HG03066 (cell line): ENCODE results near the gene CDK15.
"Not testable (repeated sequence)": the region's sequence is repeated elsewhere in the genome, so short reads cannot be mapped to it uniquely, and the experiment has no call there.

Source experiments
- ATAC-seq: cut with Tn5 transposase; IDR thresholded peaks from one replicate; pipeline ENCODE4 v1.9.1; 2021; ENCODE audit warnings: low read depth; ENCODE audit not compliant: unreplicated experiment

The CDK15 gene

GRCh38 chr2:201806442-201807170 lies at the start of gene CDK15:
Gene CDK15 (plus strand): TSS chr2:201806537. CDS start chr2:201806665, 128 bp downstream.
- no peak for ATAC-seq

DNA sequence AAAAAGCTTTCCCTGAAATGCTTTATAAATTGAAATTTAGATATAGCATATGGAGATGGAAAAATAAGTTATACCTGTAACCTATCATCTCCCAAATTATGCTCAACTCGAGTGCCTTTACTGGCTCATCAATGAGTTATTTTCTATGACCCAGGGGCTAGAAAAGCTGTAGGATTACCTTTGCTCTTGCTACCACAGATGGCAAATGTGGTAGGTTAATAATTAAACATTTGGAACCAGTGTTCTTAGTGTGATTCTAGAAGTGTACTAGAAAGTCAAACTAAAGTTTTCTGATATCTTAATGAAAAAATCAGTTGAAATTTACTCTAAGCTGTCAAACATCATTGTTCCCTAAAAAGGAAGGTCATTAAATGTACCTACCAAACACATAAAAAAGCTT lies 48.1 kb upstream of the CDK15 start:
- no peak for ATAC-seq

DNA sequence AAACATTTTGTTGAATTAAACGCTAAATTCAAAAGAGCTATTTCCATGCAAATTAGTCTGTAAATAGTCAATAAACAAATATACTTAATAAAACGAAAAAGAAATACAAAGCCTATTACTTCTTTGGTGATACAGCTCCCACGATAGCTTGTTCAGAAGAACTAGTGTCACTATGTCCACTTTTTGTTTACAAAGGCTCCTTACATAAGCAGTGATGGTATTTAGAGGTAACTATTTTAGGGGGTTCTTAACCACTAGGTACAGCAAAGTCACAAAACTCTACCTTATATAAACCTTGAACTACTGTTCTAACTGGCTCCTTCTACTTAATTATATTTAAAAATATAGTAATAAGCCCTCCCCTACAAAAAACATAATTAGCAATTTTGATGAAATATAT lies 47.5 kb upstream of the CDK15 start:
- ATAC-seq, result no peak

- no peak for ATAC-seq
Observed at GRCh38 chr2:201759567-201759966, 46.8 kb upstream of the CDK15 start.

- no peak for ATAC-seq
Observed at GRCh38 chr2:201761101-201761500, 45.2 kb upstream of the CDK15 start.

DNA sequence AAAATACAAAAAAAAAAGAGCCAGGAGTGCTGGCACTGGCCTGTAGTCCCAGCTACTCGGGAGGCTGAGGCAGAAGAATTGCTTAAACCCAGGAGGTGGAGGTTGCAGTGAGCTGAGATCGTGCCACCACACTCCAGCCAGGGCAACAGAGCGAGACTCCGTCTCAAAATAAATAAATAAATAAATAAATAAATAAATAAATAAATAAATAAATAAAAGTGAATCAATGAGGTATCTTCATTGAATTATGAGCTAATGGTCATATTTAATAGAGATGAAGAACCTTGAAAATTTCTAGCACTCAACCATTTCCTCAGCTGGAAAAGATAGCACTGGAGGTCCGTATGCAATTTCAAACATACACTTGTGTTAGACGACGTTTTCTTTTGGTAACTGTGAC lies 41.9 kb upstream of the CDK15 start:
- not testable (repeated sequence) for ATAC-seq

- no peak for ATAC-seq
Observed at GRCh38 chr2:201765799-201766198, 40.5 kb upstream of the CDK15 start.

DNA sequence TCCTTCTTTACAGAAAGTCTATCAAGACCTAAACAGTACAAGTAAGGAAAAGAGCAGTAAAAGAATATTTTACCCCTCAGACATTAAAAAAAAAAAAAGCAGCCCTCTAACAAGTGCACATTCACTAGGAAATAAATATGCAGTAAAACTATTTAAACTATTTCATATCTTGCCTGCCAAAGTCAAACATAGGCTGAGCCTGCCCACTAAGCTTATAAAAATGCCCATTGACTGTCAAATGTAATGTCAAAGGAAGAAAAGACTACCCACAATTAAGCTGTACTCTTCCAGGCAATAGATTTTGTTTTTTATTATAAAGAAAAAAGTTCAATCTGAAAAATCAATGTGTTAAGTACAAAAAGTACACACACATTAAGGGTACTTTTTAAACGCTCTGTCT lies 37.4 kb upstream of the CDK15 start:
- no peak for ATAC-seq

DNA sequence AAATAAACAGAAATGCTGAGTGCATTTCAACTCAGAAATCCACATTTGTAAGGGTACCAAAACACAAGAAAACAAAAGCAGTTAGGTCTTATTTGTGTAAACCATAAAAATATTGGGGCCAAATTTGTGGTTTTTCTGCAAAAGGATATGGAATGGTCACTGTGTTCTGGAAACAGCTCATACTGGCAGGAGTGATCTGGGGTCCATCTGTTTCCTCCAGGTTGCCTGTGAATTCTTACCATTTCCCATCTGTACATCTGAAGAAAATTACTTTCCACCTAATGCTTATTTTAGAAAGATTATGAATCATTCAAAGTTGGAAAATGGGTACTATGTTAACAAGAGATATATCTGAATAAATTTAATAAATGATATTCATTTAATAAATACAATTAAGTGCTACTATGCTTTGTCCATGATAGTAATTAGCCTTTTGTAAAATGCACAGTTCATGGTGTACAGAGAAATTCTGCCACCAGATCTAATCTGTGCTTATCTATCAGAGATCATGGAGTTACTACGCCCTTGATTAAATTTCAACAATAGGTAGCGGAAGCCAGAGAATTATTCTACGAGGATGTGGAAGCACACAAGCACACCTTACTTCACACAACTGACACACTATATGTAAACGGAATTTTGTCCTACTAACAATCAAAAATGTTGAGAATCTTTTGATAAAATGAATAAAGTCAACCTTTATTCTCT lies 36.5 kb upstream of the CDK15 start:
- no peak for ATAC-seq

DNA sequence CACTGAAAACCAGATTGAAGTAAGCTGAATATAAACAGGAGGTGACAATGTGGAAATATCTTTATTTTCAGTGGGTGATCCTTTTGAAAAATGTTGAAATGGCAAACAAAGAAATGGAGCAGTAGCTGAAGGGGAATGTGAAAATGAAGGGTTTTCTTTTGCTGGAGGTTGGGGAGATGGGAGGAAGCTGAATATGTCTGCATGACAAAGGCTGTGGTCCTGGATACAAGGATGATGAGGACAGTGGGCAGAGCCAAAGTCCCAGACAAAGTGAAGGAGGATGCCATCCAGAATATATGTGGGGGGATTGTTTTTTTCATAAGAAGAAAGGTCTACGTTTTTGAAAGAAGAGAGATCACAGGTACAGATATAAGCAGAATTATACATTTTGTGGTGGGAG lies 32.3 kb upstream of the CDK15 start:
- ATAC-seq, result no peak

DNA sequence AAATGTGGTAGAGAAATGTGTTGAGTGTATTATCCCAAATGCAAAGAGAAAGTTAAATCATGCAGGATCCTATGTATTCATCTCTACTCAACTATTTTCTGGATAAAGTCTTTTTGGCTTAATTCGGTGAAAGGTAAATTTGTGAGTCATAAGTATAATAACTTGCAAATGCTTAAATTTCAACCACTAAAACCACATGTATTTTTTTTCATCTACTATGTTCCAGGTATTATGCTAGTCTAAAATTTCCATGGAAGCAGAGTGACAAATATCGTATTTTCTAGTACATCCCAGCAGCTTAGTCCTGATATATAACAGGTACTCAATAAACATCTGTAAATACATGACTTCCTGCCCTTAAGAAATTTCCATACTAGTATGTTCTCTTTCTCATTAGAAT lies 31.8 kb upstream of the CDK15 start:
- ATAC-seq, result no peak

DNA sequence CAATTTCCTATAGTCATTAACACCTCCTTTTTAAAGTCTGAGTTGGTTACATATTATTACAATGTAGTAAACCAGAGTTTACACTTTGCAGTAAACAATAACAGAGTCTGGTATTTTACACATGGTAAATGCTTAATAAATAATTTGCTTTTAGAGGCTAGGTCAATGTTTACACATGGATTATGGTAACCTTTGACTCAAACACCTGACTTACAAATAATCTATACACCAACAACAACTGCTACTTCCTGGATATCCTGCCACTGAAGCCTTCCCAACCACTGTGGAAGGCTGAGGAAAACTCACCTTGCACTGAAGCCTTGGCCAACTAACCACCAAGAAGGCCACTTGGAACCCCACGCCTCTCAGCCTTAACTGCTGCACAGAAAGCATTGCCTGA lies 31.0 kb upstream of the CDK15 start:
- no peak for ATAC-seq

DNA sequence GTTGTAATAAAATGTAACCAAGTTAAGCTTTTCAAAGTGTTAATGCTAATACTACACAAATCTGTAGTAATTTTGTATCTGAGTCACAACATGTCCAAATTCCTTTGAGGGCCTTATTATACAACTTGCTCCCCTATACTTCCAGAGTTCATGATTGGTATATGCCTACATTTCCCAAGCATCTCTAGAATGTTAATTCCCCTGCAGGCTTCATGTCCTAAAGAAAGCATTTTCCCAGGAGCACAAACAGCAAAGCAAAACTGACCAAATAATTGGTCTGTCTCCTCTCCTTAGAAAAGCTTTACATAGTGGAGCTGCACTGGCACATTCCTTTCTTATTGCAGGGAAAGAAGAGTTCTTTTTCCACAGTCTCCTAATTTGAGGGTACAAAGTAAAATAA lies 29.3 kb upstream of the CDK15 start:
- no peak for ATAC-seq

DNA sequence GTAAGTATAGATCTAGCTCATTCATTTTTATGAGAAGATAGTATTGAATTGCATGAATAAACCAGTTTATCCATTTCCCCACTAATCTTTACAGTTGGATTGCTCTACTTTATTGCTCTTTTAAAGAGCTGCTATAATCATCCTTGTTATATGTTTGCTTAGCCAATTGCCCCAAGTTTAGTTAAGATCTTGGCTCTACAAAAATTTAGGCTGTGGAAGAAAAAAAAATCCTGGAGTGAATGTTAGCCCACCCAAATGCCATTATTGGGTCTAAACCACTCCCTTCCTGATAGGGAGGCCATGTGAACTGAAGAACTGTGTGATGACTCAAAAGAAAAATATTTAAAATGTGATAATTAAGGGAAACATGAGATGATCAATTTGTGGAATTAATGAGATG lies 28.5 kb upstream of the CDK15 start:
- no peak for ATAC-seq

DNA sequence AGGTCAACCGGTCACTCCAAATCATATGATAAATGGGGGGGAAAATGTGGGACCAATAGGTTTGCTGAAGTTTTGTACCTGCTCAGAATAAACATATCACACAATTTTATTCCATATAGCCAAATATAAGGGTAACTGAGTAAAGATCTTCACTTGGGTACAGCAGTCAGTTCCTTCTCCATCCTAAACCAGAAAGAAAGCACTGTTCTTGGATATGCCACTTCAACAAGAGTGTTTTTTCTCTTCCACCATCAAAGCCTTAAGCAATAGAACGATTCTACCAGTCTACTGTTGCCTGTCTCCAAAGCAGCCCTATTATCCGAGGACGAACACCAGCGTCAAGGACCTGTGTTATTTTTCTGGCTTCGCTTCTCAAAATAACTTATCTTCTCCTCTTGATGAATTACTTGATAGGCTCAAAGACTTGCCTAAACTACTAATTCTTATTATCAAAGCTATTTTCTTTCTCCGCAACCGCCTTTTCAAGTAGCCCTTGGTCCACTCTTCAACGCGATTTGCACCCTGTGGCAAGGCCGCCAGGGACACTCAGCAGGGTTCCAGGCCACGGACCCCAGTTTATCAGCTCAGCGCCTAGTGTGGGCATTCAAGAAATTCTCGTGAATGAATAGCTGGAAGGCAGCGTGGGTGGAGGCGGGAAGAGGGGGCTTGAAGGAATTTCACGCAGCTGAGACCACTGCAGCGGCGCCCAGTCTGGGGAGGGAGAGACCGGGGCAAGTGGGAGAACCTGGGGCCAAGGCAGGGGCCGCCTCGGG lies 26.2 kb upstream of the CDK15 start:
- no peak for ATAC-seq

GRCh38 chr2:201780674-201781493 lies 25.5 kb upstream of the CDK15 start, which contains the start of gene ALS2:
Gene ALS2 (minus strand): TSS chr2:201780933. CDS start chr2:201768885, 12,048 bp downstream.
- peak; percentile 98 for ATAC-seq

- no peak for ATAC-seq
Observed at GRCh38 chr2:201781557-201782051, 24.7 kb upstream of the CDK15 start.

GRCh38 chr2:201784563-201784962 lies 21.8 kb upstream of the CDK15 start:
- ATAC-seq, result no peak

DNA sequence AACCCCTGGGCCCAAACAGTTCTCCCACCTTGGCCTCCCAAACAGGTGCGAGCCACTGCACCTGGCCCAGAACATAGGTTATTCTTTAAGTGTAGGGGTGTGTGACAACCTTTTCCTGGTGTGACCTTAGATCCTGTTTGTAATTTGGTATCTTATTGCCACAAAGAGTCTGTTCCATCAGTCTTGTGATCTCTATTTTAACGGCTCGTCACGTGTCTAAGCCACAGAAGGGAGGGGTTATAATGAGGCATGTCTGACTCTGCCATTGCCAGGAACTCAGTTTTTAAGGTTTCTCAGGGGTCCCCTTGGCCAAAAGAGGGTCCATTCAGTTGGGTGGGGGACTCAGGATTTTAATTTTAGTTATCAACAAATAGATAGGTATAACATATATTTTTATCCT lies 21.2 kb upstream of the CDK15 start:
- no peak for ATAC-seq

DNA sequence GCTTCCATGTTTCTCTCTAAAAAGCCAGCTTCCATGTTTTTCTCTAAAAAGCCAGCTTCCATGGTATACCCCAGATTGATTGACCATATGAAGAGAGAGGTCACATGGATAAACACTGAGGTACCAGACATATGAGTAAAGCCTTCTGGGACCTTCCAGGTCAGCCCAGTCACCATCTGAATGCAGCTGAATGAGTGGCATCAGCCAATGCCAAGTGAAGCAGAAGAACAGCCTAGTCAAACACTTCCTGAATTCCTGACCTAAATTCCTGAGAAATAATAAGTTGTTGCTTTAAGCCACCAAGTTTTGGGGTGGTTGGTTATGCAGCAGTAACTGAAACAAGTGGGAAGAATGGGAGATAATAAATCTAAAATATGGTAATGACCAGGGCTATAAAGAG lies 19.9 kb upstream of the CDK15 start:
- ATAC-seq, result no peak
